Upper lobe of left lung (tissue), 6 donors: ENCODE measurements around the gene EMD. TPM values are rescaled to one million over a fixed set of nuclear protein-coding genes. Genes with fewer than 3 reads are reported as not detected.

ENCODE experiments used
- ATAC-seq, 2 donors: fragments of 200-7000 bp; cut with Tn5 transposase; one replicate each; pipeline ENCODE4 v1.9.1; 2022; ENCODE audit warnings: mild to moderate bottlenecking in 2 of 2, moderate library complexity in 2 of 2; ENCODE audit not compliant: low FRiP score in 2 of 2
- DNase-seq, 2 donors: peaks; one replicate each; pipeline ENCODE4 v3.0.0-alpha.2; 2019 to 2020
- H3K27ac ChIP-seq, 4 donors: fragments of 200-600 bp; sonication (generic); one replicate each; pipeline ENCODE4 v1.5.1; 2016 to 2019
- H3K27me3 ChIP-seq, 4 donors: fragments of 200-600 bp; sonication (generic); one replicate each; pipeline ENCODE4 v1.5.1; 2017 to 2019
- H3K36me3 ChIP-seq, 4 donors: fragments of 200-600 bp; sonication (generic); one replicate each; pipeline ENCODE4 v1.5.1; 2016 to 2019
- H3K4me1 ChIP-seq, 4 donors: fragments of 200-600 bp; sonication (generic); one replicate each; pipeline ENCODE4 v1.5.1; 2018 to 2019
- H3K4me3 ChIP-seq, 4 donors: fragments of 200-600 bp; sonication (generic); one replicate each; pipeline ENCODE4 v1.5.1; 2017 to 2019; ENCODE audit warnings: mild to moderate bottlenecking in 2 of 4, moderate library complexity in 1 of 4
- H3K9me3 ChIP-seq, 4 donors: fragments of 200-600 bp; sonication (generic); one replicate each; pipeline ENCODE4 v1.5.1; 2018 to 2019
- EP300 ChIP-seq, 4 donors: sonication (generic); formaldehyde crosslinking; IDR thresholded peaks; one replicate each; pipeline ENCODE4 v1.5.1; 2017; ENCODE audit warnings: antibody characterized with exemption in 4 of 4, control low read depth in 2 of 4
- POLR2A ChIP-seq, 4 donors: fragments of 450-650 bp; IDR thresholded peaks; one replicate each; pipeline ENCODE4 v1.5.1; 2016 to 2017; ENCODE audit warnings: antibody characterized with exemption in 4 of 4, mild to moderate bottlenecking in 2 of 4
- POLR2AphosphoS5 ChIP-seq, 2 donors: sonication (generic); formaldehyde crosslinking; IDR thresholded peaks; one replicate each; pipeline ENCODE4 v1.5.1; 2017; ENCODE audit warnings: antibody characterized with exemption in 2 of 2
- WGBS, 2 donors: methylation state at CpG; one replicate each; pipeline ENCODE4 v1.1.5; 2017 to 2018; 5-methylcytosine and 5-hydroxymethylcytosine counted together
- total RNA-seq, 6 donors: library from RNA; depleted of rRNA in 4 of 6; stranded (reverse); fragments of >200 nt in 4 of 6; gene quantifications; one replicate each; pipeline versions ENCODE4 v1.1.0 to v1.2.1, GENCODE V29; 2016 to 2021
- TF ChIP-seq, protein P1 (sequence below), 6 experiments: fragments of 450-650 bp in 4 of 6; fragments of 200-600 bp in 2 of 6; sonication (generic) in 2 of 6; IDR thresholded peaks; one replicate each; pipeline ENCODE4 v1.5.1; 2016 to 2019; ENCODE audit warnings: antibody characterized with exemption in 6 of 6
- donor health status: DM: no; HTN: no; CAD: no; lungs with moderate emphysema.
- donor health status: DM: no; HTN: yes; CAD: no; lungs with severe emphysema.

Gene EMD
- total RNA-seq, 6 donors from 2014 or later, result 42.3 to 60.8 (median 53.6) TPM

GRCh38 chrX:154349359-154349935 is 29.6 kb upstream of the EMD start:
- Histone ChIP-seq H3K27ac (no peak overlapping the region), H3K4me1 (peaks cover 0 to 35% (median 14%) of the 10 kb centered on the region in 4 donors)
- DNase-seq, result peak in 1 of 2 donors; percentile 47

GRCh38 chrX:154349979-154350378 is 29.1 kb upstream of the EMD start:
- H3K4me3 ChIP-seq, result no peak overlapping the region
- no peak overlapping the region for H3K27ac ChIP-seq
- TF ChIP-seq POLR2A (IDR thresholded peaks at IDR 0.05) (no peak), POLR2AphosphoS5 (IDR thresholded peaks at IDR 0.05) (no peak), EP300 (IDR thresholded peaks at IDR 0.05) (no peak)
- TF ChIP-seq, protein P1, sequence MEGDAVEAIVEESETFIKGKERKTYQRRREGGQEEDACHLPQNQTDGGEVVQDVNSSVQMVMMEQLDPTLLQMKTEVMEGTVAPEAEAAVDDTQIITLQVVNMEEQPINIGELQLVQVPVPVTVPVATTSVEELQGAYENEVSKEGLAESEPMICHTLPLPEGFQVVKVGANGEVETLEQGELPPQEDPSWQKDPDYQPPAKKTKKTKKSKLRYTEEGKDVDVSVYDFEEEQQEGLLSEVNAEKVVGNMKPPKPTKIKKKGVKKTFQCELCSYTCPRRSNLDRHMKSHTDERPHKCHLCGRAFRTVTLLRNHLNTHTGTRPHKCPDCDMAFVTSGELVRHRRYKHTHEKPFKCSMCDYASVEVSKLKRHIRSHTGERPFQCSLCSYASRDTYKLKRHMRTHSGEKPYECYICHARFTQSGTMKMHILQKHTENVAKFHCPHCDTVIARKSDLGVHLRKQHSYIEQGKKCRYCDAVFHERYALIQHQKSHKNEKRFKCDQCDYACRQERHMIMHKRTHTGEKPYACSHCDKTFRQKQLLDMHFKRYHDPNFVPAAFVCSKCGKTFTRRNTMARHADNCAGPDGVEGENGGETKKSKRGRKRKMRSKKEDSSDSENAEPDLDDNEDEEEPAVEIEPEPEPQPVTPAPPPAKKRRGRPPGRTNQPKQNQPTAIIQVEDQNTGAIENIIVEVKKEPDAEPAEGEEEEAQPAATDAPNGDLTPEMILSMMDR (IDR thresholded peaks at IDR 0.05), result no peak
- 97% methylated on average over 15 of the region's 15 CpGs; no CpG with 5 or more reads in 1 of the 2 donors for WGBS, 2 donors
- DNase-seq (peak in 1 of 2 donors; percentile 34), ATAC-seq (no peak)
- H3K27me3 ChIP-seq, result no peaks in the 10 kb centered on the region
- peaks cover 10 to 69% (median 53%) of the 10 kb centered on the region in 4 donors for H3K36me3 ChIP-seq
- H3K4me1 ChIP-seq, result peaks cover 0 to 38% (median 17%) of the 10 kb centered on the region in 4 donors
- H3K9me3 ChIP-seq, result no peaks in the 10 kb centered on the region

More at GRCh38 chrX:154349359-154349935, 29.6 kb upstream of the EMD start:
- no peaks in the 10 kb centered on the region for H3K9me3 ChIP-seq
- H3K4me3 ChIP-seq, result no peak overlapping the region
- peaks cover 10 to 63% (median 51%) of the 10 kb centered on the region in 4 donors for H3K36me3 ChIP-seq
- no peak for ATAC-seq
- no peak for TF ChIP-seq POLR2AphosphoS5 (IDR thresholded peaks at IDR 0.05)
- TF ChIP-seq, protein P1 (IDR thresholded peaks at IDR 0.05), result no peak
- no peak for TF ChIP-seq EP300 (IDR thresholded peaks at IDR 0.05)
- no peaks in the 10 kb centered on the region for H3K27me3 ChIP-seq
- WGBS, 2 donors, result 79% methylated on average over 14 of the region's 19 CpGs; no CpG with 5 or more reads in 1 of the 2 donors

DNA sequence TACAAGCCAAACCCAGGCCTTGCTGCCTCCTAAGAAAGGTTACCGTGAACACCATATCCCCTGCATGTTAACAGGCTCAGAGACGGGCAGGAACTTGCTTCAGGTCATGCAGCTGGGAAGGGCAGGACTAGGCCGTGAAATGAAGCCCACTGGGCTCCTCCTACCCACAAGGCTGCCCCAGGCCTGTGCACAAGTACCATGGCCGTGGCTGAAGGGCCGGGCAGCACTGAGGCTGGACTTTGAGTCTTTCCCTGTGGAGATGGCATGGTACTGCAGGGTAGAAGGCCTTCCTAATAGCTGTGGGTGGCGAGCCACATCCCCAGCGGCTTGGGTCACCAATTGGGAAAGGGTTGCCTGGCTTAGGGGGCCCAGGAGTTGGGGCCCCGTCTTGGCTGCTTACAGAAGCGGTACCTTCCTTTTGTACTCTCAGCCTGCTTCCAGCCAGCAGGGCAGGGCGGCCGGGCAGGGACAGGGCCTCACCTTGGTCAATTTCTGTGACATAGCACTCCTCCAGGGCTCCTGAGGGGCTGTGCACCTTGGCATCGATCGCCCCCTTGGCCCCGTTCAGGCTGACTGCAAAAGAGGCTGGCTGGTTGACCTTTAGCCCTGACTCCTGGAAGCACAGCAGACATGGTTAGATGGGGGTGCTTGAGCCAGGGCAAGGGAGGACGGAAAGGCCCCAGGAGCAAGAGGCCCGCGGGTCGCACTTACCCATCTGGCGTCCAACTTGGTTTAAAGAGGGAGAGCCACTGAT is 28.5 kb upstream of the EMD start:
- ATAC-seq (no peak), DNase-seq (peak in 1 of 2 donors; percentile 45)
- WGBS, 2 donors, result 40 to 83% methylated on average over 1 to 19 of the region's 19 CpGs
- Histone ChIP-seq H3K36me3 (peaks cover 10 to 73% (median 57%) of the 10 kb centered on the region in 4 donors), H3K4me1 (peaks cover 0 to 42% (median 17%) of the 10 kb centered on the region in 4 donors), H3K27me3 (no peaks in the 10 kb centered on the region), H3K9me3 (no peaks in the 10 kb centered on the region), H3K27ac (peak overlapping the region in 2 of 4 donors; percentile 56 to 78), H3K4me3 (no peak overlapping the region)
- no peak for TF ChIP-seq EP300 (IDR thresholded peaks at IDR 0.05)
- no peak for TF ChIP-seq POLR2A (IDR thresholded peaks at IDR 0.05)
- TF ChIP-seq, protein P1 (IDR thresholded peaks at IDR 0.05), result no peak
- no peak for TF ChIP-seq POLR2AphosphoS5 (IDR thresholded peaks at IDR 0.05)

DNA sequence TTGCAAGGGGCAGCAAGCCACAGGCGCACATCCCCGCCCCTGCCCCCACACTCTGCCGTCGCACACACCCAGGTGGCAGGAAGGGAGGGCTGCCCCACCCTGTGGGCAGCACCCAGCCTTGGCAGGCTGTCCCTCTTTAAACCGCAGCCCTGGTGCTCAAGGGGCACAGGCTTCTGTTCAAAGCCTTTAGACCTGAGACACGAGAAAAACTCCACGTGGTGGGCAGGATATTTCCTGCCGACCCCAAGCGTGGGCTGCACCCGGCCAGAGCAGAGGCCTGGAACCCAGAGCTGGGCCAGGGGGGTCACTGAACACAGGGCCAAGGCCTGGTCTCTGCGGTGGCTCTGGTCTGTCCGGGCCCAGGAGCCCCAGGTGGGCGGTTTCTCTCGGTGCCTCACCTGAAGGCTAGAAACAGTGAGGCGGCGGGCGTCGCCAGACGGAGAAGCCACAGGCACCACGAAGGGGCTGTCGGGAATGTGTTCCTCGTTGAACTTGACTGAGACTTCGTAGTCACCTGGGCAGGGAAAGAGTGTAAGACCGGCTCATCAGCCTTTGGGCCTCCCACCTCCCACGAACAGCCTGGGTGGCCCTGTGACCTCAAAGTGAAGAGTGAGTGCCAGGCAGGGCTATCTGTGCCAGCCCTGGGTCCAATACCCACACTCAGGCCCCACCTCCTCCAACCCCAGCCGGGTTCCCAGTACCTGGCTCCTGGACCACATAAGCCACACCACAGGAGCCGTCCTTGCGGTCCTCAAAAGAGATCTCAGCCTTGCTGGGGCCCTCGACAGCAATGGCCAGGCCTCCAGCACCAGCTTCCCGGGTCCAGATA is 27.7 kb upstream of the EMD start:
- Histone ChIP-seq H3K27ac (peak overlapping the region; percentile 4 to 78 (median 32)), H3K36me3 (peaks cover 10 to 81% (median 61%) of the 10 kb centered on the region in 4 donors), H3K9me3 (no peaks in the 10 kb centered on the region), H3K4me1 (peaks cover 0 to 49% (median 20%) of the 10 kb centered on the region in 4 donors), H3K27me3 (no peaks in the 10 kb centered on the region), H3K4me3 (no peak overlapping the region)
- ATAC-seq (no peak), DNase-seq (peak; percentile 65 to 73)
- TF ChIP-seq POLR2AphosphoS5 (IDR thresholded peaks at IDR 0.05) (peak in 1 of 2 donors; percentile 45), POLR2A (IDR thresholded peaks at IDR 0.05) (peak in 1 of 4 donors; percentile 5), EP300 (IDR thresholded peaks at IDR 0.05) (peak in 1 of 4 donors; percentile 13)
- TF ChIP-seq, protein P1 (IDR thresholded peaks at IDR 0.05), result no peak
- WGBS, 2 donors, result 49% methylated on average over 30 of the region's 30 CpGs; no CpG with 5 or more reads in 1 of the 2 donors
